Measurements from ENCODE around the gene PRKCE.
A peak's percentile ranks its signal among the peaks of the same experiment; 100 is the strongest.

PRKCE gene

GRCh38 chr2:46050489-46050888, 399.0 kb downstream of the PRKCE start:
- Mint-ChIP-seq H3K27ac (no peak overlapping the region), H3K36me3 (ENCODE audit: low read depth) (peaks cover 13% of the 10 kb centered on the region), H3K4me3 (no peak overlapping the region), H3K27me3 (ENCODE audit: low read depth) (no peaks in the 10 kb centered on the region), H3K9me3 (peaks cover 18% of the 10 kb centered on the region), H3K4me1 (peaks cover 11% of the 10 kb centered on the region)
- TF ChIP-seq CTCF (IDR thresholded peaks at IDR 0.05; ENCODE audit: unreplicated experiment in 3 of 3), result no peak

GRCh38 chr2:46051085-46051484, 399.6 kb downstream of the PRKCE start:
- H3K36me3 Mint-ChIP-seq (ENCODE audit: low read depth), result peaks cover 14% of the 10 kb centered on the region

GRCh38 chr2:46053564-46053963, 402.1 kb downstream of the PRKCE start:
- Mint-ChIP-seq H3K27ac (no peak overlapping the region), H3K4me3 (no peak overlapping the region), H3K36me3 (ENCODE audit: low read depth) (peaks cover 17% of the 10 kb centered on the region), H3K9me3 (peaks cover 20% of the 10 kb centered on the region), H3K27me3 (ENCODE audit: low read depth) (peaks cover 4% of the 10 kb centered on the region), H3K4me1 (peaks cover 4% of the 10 kb centered on the region)
- TF ChIP-seq CTCF (IDR thresholded peaks at IDR 0.05; ENCODE audit: unreplicated experiment in 3 of 3), result no peak

More at GRCh38 chr2:46051085-46051484, 399.6 kb downstream of the PRKCE start:
- Mint-ChIP-seq H3K27me3 (ENCODE audit: low read depth) (no peaks in the 10 kb centered on the region), H3K27ac (no peak overlapping the region), H3K4me3 (no peak overlapping the region), H3K4me1 (peaks cover 11% of the 10 kb centered on the region), H3K9me3 (peaks cover 18% of the 10 kb centered on the region)
- TF ChIP-seq CTCF (IDR thresholded peaks at IDR 0.05; ENCODE audit: unreplicated experiment in 3 of 3), result no peak

GRCh38 chr2:46056541-46056940, 405.1 kb downstream of the PRKCE start:
- Mint-ChIP-seq H3K4me3 (no peak overlapping the region), H3K4me1 (no peaks in the 10 kb centered on the region), H3K36me3 (ENCODE audit: low read depth) (peaks cover 16% of the 10 kb centered on the region), H3K27ac (no peak overlapping the region), H3K27me3 (ENCODE audit: low read depth) (peaks cover 4% of the 10 kb centered on the region), H3K9me3 (peaks cover 20% of the 10 kb centered on the region)
- TF ChIP-seq CTCF (IDR thresholded peaks at IDR 0.05; ENCODE audit: unreplicated experiment in 3 of 3), result no peak

- Mint-ChIP-seq H3K4me3 (no peak overlapping the region), H3K9me3 (peaks cover 16% of the 10 kb centered on the region), H3K27me3 (ENCODE audit: low read depth) (peaks cover 4% of the 10 kb centered on the region), H3K27ac (no peak overlapping the region), H3K36me3 (ENCODE audit: low read depth) (peaks cover 7% of the 10 kb centered on the region), H3K4me1 (peaks cover 4% of the 10 kb centered on the region)
- no peak for TF ChIP-seq CTCF (IDR thresholded peaks at IDR 0.05; ENCODE audit: unreplicated experiment in 3 of 3)
Observed at GRCh38 chr2:46058140-46058539, 406.7 kb downstream of the PRKCE start.

GRCh38 chr2:46062637-46063412, 411.4 kb downstream of the PRKCE start:
- Mint-ChIP-seq H3K27ac (peak overlapping the region in 2 of 3 experiments; percentile 0 to 46), H3K27me3 (ENCODE audit: low read depth) (peaks cover 3% of the 10 kb centered on the region), H3K4me3 (no peak overlapping the region), H3K9me3 (no peaks in the 10 kb centered on the region), H3K36me3 (ENCODE audit: low read depth) (no peaks in the 10 kb centered on the region), H3K4me1 (peaks cover 5% of the 10 kb centered on the region)
- peak; percentile 80 to 87 (median 81) for TF ChIP-seq CTCF (IDR thresholded peaks at IDR 0.05; ENCODE audit: unreplicated experiment in 3 of 3)

All from nephron (organoid).